Measurements from ENCODE around the gene LTBP1.
"Not testable (repeated sequence)": the region's sequence is repeated elsewhere in the genome, so short reads cannot be mapped to it uniquely, and the experiment has no call there.

LTBP1 gene

DNA sequence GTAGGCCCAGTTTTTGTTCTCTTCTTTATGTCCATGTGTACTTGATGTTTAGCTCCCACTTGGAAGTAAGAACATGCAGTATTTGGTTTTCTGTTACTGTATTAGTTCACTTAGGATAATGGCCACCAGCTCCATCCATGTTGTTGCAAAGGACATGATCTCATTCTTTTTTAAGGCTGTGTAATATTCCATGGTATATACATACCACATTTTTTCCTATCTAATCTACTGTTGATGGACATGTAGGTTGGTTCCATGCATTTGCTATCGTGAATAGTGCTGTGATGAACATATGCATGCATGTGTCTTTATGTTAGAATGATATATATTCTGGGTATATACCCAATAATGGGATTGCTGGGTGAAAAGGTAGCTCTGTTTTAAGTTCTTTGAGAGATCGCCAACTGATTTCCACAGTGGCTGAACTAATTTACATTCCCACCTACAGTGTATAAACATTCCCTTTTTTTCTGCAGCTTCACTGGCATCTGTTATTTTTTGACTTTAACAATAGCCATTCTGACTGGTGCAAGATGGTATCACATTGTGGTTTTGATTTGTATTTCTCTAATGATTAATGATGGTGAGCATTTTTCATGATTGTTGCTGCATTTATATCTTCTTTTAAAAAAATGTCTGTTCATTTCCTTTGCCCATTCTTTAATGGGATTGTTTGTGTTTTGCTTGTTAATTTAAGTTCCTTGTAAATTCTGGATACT, 22.9 kb downstream of the LTBP1 start:
- peaks cover 99% of the 10 kb centered on the region for H3K79me2 ChIP-seq (ENCODE audit: control insufficient read depth, low read length)
- H3F3A ChIP-seq (ENCODE audit: control insufficient read depth, insufficient read depth), result peaks cover 8% of the 10 kb centered on the region; the same call in 1 of the 2 replicates
- peaks cover 40% of the 10 kb centered on the region for H3K36me3 ChIP-seq (ENCODE audit: control insufficient read depth, low read length)
- H3K4me3 ChIP-seq (ENCODE audit: low read length), result no peak overlapping the region
- H3K4me1 ChIP-seq (ENCODE audit: control insufficient read depth, low read length), result peaks cover 60% of the 10 kb centered on the region
- peaks cover 18% of the 10 kb centered on the region for H3K9me3 ChIP-seq (ENCODE audit: control insufficient read depth, insufficient read depth, low read length)
- no peak overlapping the region for H3K4me2 ChIP-seq (ENCODE audit: low read length)
- no peak overlapping the region for H3K27ac ChIP-seq (ENCODE audit: low read depth, low read length)
- H3K27me3 ChIP-seq (ENCODE audit: control insufficient read depth, low read length), result no peaks in the 10 kb centered on the region
- no peaks in the 10 kb centered on the region for H4K20me1 ChIP-seq (ENCODE audit: control insufficient read depth, insufficient read depth, low read depth, low read length)
- TF ChIP-seq EZH2phosphoT487 (IDR thresholded peaks at IDR 0.05; ENCODE audit: borderline replicate concordance, low read length), result no peak
- no peaks in the 10 kb centered on the region for H3K9me2 ChIP-seq (replicated peaks; ENCODE audit: control insufficient read depth, low read length)

DNA sequence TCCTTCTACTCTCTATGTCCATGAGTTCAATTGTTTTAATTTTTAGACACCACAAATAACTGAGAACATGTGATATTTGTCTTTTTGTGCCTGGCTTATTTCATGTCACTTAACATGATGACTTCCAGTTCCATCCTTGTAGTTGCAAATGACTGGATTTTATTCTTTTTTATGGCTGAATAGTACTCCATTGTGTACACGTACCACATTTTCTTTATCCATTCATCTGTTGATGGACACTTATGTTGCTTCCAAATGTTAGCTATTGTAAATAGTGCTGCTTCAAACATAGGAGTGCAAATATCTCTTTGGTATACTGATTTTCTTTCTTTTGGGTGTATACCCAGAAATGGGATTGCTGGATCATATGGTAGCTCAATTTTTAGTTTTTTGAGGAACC, 27.0 kb downstream of the LTBP1 start:
- H4K20me1 ChIP-seq (ENCODE audit: control insufficient read depth, insufficient read depth, low read depth, low read length); H3K9me2 ChIP-seq (replicated peaks; ENCODE audit: control insufficient read depth, low read length); H3K4me3 ChIP-seq (ENCODE audit: low read length); H3K4me2 ChIP-seq (ENCODE audit: low read length); H3K27me3 ChIP-seq (ENCODE audit: control insufficient read depth, low read length); H3K27ac ChIP-seq (ENCODE audit: low read depth, low read length); H3F3A ChIP-seq (ENCODE audit: control insufficient read depth, insufficient read depth): not testable (repeated sequence)
- H3K79me2 ChIP-seq (ENCODE audit: control insufficient read depth, low read length), result peaks cover 100% of the 10 kb centered on the region
- peaks cover 39% of the 10 kb centered on the region for H3K4me1 ChIP-seq (ENCODE audit: control insufficient read depth, low read length)
- peaks cover 47% of the 10 kb centered on the region for H3K36me3 ChIP-seq (ENCODE audit: control insufficient read depth, low read length)
- H3K9me3 ChIP-seq (ENCODE audit: control insufficient read depth, insufficient read depth, low read length), result peaks cover 38% of the 10 kb centered on the region

DNA sequence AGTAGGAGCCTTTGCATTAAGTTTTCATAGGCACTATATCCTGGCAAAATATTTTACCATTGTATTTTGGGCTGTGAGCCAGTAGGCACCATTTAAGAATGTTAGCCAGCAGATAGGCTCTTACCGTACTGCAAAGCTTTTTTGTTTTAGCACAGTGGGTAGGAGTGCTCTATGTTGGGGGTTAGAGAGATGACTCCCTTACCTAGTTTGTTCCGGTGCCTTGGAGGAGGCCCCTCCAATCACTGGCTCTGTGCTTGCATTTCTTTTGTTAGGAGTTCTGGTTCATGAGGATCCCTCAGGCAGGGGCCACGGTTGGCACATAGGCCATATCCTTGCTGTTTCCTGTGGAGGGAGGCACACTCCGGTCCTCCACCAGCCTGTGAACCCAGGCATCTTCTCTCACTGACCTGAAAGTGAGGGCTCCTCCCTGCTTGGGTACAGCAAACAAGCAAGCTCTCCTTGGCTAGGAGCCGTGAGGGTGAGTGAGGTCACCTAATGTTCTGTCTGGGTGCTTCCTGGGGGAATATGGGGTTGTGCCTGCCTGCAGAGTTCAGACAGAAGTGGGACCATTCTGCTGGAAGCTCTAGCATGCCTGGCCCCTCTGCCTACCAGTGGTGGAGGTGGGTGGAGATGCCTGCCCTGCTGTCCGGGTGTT, 29.8 kb downstream of the LTBP1 start:
- Histone ChIP-seq H3K9me2 (replicated peaks; ENCODE audit: control insufficient read depth, low read length) (no peaks in the 10 kb centered on the region), H3K27ac (ENCODE audit: low read depth, low read length) (no peak overlapping the region), H4K20me1 (ENCODE audit: control insufficient read depth, insufficient read depth, low read depth, low read length) (no peaks in the 10 kb centered on the region), H3K4me3 (ENCODE audit: low read length) (no peak overlapping the region), H3F3A (ENCODE audit: control insufficient read depth, insufficient read depth) (no peaks in the 10 kb centered on the region), H3K27me3 (ENCODE audit: control insufficient read depth, low read length) (no peaks in the 10 kb centered on the region), H3K9me3 (ENCODE audit: control insufficient read depth, insufficient read depth, low read length) (peaks cover 52% of the 10 kb centered on the region), H3K36me3 (ENCODE audit: control insufficient read depth, low read length) (peaks cover 59% of the 10 kb centered on the region), H3K4me1 (ENCODE audit: control insufficient read depth, low read length) (peaks cover 26% of the 10 kb centered on the region), H3K4me2 (ENCODE audit: low read length) (no peak overlapping the region), H3K79me2 (ENCODE audit: control insufficient read depth, low read length) (peaks cover 100% of the 10 kb centered on the region)
- TF ChIP-seq EZH2phosphoT487 (IDR thresholded peaks at IDR 0.05; ENCODE audit: borderline replicate concordance, low read length), result no peak
- TF ChIP-seq, protein P1, sequence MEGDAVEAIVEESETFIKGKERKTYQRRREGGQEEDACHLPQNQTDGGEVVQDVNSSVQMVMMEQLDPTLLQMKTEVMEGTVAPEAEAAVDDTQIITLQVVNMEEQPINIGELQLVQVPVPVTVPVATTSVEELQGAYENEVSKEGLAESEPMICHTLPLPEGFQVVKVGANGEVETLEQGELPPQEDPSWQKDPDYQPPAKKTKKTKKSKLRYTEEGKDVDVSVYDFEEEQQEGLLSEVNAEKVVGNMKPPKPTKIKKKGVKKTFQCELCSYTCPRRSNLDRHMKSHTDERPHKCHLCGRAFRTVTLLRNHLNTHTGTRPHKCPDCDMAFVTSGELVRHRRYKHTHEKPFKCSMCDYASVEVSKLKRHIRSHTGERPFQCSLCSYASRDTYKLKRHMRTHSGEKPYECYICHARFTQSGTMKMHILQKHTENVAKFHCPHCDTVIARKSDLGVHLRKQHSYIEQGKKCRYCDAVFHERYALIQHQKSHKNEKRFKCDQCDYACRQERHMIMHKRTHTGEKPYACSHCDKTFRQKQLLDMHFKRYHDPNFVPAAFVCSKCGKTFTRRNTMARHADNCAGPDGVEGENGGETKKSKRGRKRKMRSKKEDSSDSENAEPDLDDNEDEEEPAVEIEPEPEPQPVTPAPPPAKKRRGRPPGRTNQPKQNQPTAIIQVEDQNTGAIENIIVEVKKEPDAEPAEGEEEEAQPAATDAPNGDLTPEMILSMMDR (IDR thresholded peaks at IDR 0.05; ENCODE audit: low read depth, low read length, poor library complexity, severe bottlenecking), result no peak

DNA sequence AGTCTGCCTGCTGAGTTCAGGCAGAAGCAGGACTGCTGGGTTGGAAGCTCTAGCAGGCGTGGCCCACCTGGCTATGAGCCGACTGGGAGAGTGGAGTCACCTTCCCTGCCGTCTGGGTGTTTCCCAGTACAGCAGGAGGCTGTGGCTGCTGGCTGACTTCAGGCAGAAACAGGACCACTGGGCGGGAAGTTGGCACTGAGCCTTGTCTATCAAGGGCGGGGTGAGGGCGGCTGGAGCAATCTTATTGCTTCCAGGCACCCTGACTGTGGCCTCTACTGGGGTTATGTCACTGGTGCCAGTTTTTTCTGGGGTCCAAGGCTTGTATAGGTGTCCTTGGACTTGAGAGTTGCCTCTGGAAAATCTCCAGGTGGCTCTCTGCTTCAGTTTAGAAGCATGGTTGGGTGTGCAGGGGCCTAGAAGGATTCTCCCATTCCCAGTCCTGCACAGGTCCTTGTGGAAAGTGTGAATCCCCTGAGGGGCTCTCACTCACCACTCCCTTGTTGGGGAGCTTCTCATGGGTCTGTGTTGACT, 30.5 kb downstream of the LTBP1 start:
- Histone ChIP-seq H3K4me3 (ENCODE audit: low read length) (no peak overlapping the region), H3F3A (ENCODE audit: control insufficient read depth, insufficient read depth) (no peaks in the 10 kb centered on the region), H3K79me2 (ENCODE audit: control insufficient read depth, low read length) (peaks cover 100% of the 10 kb centered on the region), H3K27me3 (ENCODE audit: control insufficient read depth, low read length) (no peaks in the 10 kb centered on the region), H3K27ac (ENCODE audit: low read depth, low read length) (no peak overlapping the region), H3K36me3 (ENCODE audit: control insufficient read depth, low read length) (peaks cover 63% of the 10 kb centered on the region), H3K4me1 (ENCODE audit: control insufficient read depth, low read length) (peaks cover 18% of the 10 kb centered on the region), H4K20me1 (ENCODE audit: control insufficient read depth, insufficient read depth, low read depth, low read length) (no peaks in the 10 kb centered on the region), H3K9me3 (ENCODE audit: control insufficient read depth, insufficient read depth, low read length) (peaks cover 54% of the 10 kb centered on the region), H3K4me2 (ENCODE audit: low read length) (no peak overlapping the region), H3K9me2 (replicated peaks; ENCODE audit: control insufficient read depth, low read length) (no peaks in the 10 kb centered on the region)
- TF ChIP-seq, protein P1 (IDR thresholded peaks at IDR 0.05; ENCODE audit: low read depth, low read length, poor library complexity, severe bottlenecking), result no peak
- TF ChIP-seq EZH2phosphoT487 (IDR thresholded peaks at IDR 0.05; ENCODE audit: borderline replicate concordance, low read length), result no peak

Measured in DOHH2 (cell line).